HEK293 (cell line): Measurements from ENCODE around the gene DLG2.

Source experiments
- CTCF ChIA-PET: fragments of 350-600 bp; formaldehyde crosslinking; extraction: SDS; loops from one replicate; lab custom pipeline; 2021; ENCODE audit warnings: antibody characterized with exemption; lab: Yijun Ruan, JAX
- POLR2A ChIA-PET: fragments of 300-600 bp; formaldehyde crosslinking; extraction: SDS; loops from one replicate; lab custom pipeline; 2020; ENCODE audit warnings: antibody characterized with exemption, inconsistent platforms; lab: Yijun Ruan, JAX
- H3K27ac ChIP-seq: fragments of 200-500 bp; sonication (Bioruptor generic); 2 replicates; pipeline ENCODE4 v1.5.1; 2014; ENCODE audit warnings: low read depth, low read length, control low read depth, inconsistent platforms; ENCODE audit errors: extremely low read depth
- H3K36me3 ChIP-seq, 2 experiments: fragments of 200-500 bp in 1 of 2; sonication (Bioruptor generic) in 1 of 2; 1 replicate in 1 of 2; 2 replicates in 1 of 2; pipeline ENCODE4 v1.5.1; 2014 to 2017; ENCODE audit warnings: inconsistent platforms in 2 of 2, low read length in 2 of 2; ENCODE audit not compliant: control insufficient read depth in 2 of 2, insufficient read depth in 1 of 2
- H3K4me1 ChIP-seq: fragments of 200-500 bp; sonication (Bioruptor generic); 2 replicates; pipeline ENCODE4 v1.5.1; 2014; ENCODE audit warnings: mild to moderate bottlenecking, low read length, inconsistent platforms; ENCODE audit not compliant: control insufficient read depth, insufficient read depth
- H3K4me3 ChIP-seq: 2 replicates; pipeline ENCODE4 v1.5.1; 2011; ENCODE audit warnings: low read depth, mild to moderate bottlenecking, control low read depth, low read length, moderate library complexity
- H3K9me3 ChIP-seq: fragments of 200-500 bp; sonication (Bioruptor generic); 2 replicates; pipeline ENCODE4 v1.5.1; 2014; ENCODE audit warnings: low read depth, low read length, inconsistent platforms; ENCODE audit not compliant: control insufficient read depth, insufficient read depth
- GLI4 ChIP-seq: fragments of 450-650 bp; formaldehyde crosslinking; IDR thresholded peaks from 2 replicates; pipeline ENCODE4 v1.5.1; 2016; ENCODE audit warnings: missing biosample characterization, missing genetic modification characterization
- KLF9 ChIP-seq: fragments of 450-650 bp; formaldehyde crosslinking; IDR thresholded peaks from 2 replicates; pipeline ENCODE4 v1.5.1; 2016; ENCODE audit warnings: missing biosample characterization, missing genetic modification characterization, low read depth
- REPIN1 ChIP-seq: fragments of 450-650 bp; formaldehyde crosslinking; IDR thresholded peaks from 2 replicates; pipeline ENCODE4 v1.5.1; 2017; ENCODE audit warnings: missing biosample characterization, missing genetic modification characterization, low read depth
- SALL2 ChIP-seq: fragments of 450-650 bp; formaldehyde crosslinking; IDR thresholded peaks from 2 replicates; pipeline ENCODE4 v1.5.0; 2017; ENCODE audit warnings: missing biosample characterization, mild to moderate bottlenecking, missing genetic modification characterization, borderline replicate concordance
- SP7 ChIP-seq: fragments of 450-650 bp; formaldehyde crosslinking; IDR thresholded peaks from 2 replicates; pipeline ENCODE4 v1.5.1; 2016; ENCODE audit warnings: missing biosample characterization, missing genetic modification characterization
- ZBTB48 ChIP-seq: fragments of 450-650 bp; formaldehyde crosslinking; IDR thresholded peaks from 2 replicates; pipeline ENCODE4 v1.5.1; 2016; ENCODE audit warnings: missing biosample characterization, missing genetic modification characterization
- ZFP69B ChIP-seq: fragments of 450-650 bp; formaldehyde crosslinking; IDR thresholded peaks from 2 replicates; pipeline ENCODE4 v1.5.1; 2016; ENCODE audit warnings: missing biosample characterization, missing genetic modification characterization
- ZNF112 ChIP-seq: fragments of 450-650 bp; formaldehyde crosslinking; IDR thresholded peaks from 2 replicates; pipeline ENCODE4 v1.5.0; 2017; ENCODE audit warnings: missing biosample characterization, missing genetic modification characterization
- ZNF155 ChIP-seq: fragments of 450-650 bp; formaldehyde crosslinking; IDR thresholded peaks from 2 replicates; pipeline ENCODE4 v1.5.1; 2016; ENCODE audit warnings: missing biosample characterization, missing genetic modification characterization
- ZNF169 ChIP-seq: fragments of 450-650 bp; formaldehyde crosslinking; IDR thresholded peaks from 2 replicates; pipeline ENCODE4 v1.5.1; 2016; ENCODE audit warnings: missing biosample characterization, missing genetic modification characterization
- ZNF239 ChIP-seq: fragments of 450-650 bp; formaldehyde crosslinking; IDR thresholded peaks from 2 replicates; pipeline ENCODE4 v1.5.1; 2016; ENCODE audit warnings: missing biosample characterization, missing genetic modification characterization
- ZNF24 ChIP-seq: fragments of 450-650 bp; formaldehyde crosslinking; IDR thresholded peaks from 2 replicates; pipeline ENCODE4 v1.5.1; 2016; ENCODE audit warnings: missing biosample characterization, missing genetic modification characterization
- ZNF433 ChIP-seq: fragments of 450-650 bp; formaldehyde crosslinking; IDR thresholded peaks from 2 replicates; pipeline ENCODE4 v1.5.1; 2016; ENCODE audit warnings: missing biosample characterization, missing genetic modification characterization, low read depth
- ZNF501 ChIP-seq: fragments of 450-650 bp; formaldehyde crosslinking; IDR thresholded peaks from 2 replicates; pipeline ENCODE4 v1.5.1; 2016; ENCODE audit warnings: missing biosample characterization, missing genetic modification characterization
- ZNF560 ChIP-seq: fragments of 450-650 bp; formaldehyde crosslinking; IDR thresholded peaks from 2 replicates; pipeline ENCODE4 v1.5.1; 2017; ENCODE audit warnings: missing biosample characterization, missing genetic modification characterization, borderline replicate concordance
- ZNF600 ChIP-seq: fragments of 450-650 bp; formaldehyde crosslinking; IDR thresholded peaks from 2 replicates; pipeline ENCODE4 v1.5.1; 2016; ENCODE audit warnings: missing biosample characterization, missing genetic modification characterization
- ZNF624 ChIP-seq: fragments of 450-650 bp; formaldehyde crosslinking; IDR thresholded peaks from 2 replicates; pipeline ENCODE4 v1.5.1; 2017; ENCODE audit warnings: missing biosample characterization, missing genetic modification characterization
- ZXDB ChIP-seq: fragments of 450-650 bp; formaldehyde crosslinking; IDR thresholded peaks from 2 replicates; pipeline ENCODE4 v1.5.1; 2016; ENCODE audit warnings: missing biosample characterization, missing genetic modification characterization
- TF ChIP-seq, protein P1 (sequence below): fragments of 450-650 bp; formaldehyde crosslinking; IDR thresholded peaks from 2 replicates; pipeline ENCODE4 v1.5.1; 2016; ENCODE audit warnings: missing biosample characterization, missing genetic modification characterization, borderline replicate concordance
- TF ChIP-seq, protein P2 (sequence below): fragments of 450-650 bp; formaldehyde crosslinking; conservative IDR thresholded peaks from 2 replicates; pipeline ENCODE4 v1.5.1; 2016; ENCODE audit warnings: low read depth, missing biosample characterization, missing genetic modification characterization
- TF ChIP-seq, protein P3 (sequence below): fragments of 450-650 bp; formaldehyde crosslinking; IDR thresholded peaks from 2 replicates; pipeline ENCODE4 v1.5.1; 2017; ENCODE audit warnings: missing biosample characterization, missing genetic modification characterization
- TF ChIP-seq, protein P4 (sequence below): fragments of 450-650 bp; formaldehyde crosslinking; IDR thresholded peaks from 2 replicates; pipeline ENCODE4 v1.5.1; 2016; ENCODE audit warnings: missing biosample characterization, missing genetic modification characterization

Gene DLG2

DNA sequence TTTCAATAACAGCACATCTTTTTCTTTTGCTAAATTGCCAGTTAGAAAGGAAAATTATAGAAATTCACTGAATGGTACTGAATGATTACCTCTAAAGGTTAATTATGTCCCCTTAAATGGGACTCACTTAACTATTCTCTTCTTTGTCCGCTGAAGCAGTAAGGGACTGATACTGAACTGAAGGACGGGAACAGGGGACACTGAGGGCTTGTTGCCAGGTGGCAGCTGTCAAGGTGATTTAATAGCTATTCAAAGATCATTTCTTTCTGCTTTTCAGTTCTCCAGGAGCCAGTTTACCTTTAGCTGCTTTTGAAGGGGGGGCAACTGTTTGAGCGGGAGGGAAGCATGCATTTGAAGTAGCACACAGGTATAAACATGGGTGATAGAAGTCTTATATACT, 2015.5 kb downstream of the DLG2 start:
- no peak overlapping the region for H3K4me3 ChIP-seq
- H3K36me3 ChIP-seq, result no peaks in the 10 kb centered on the region
- TF ChIP-seq ZNF239 (tag by site-specific recombination) (no peak), ZNF155 (tag by site-specific recombination) (no peak), SP7 (no peak), ZNF433 (tag by site-specific recombination) (no peak), ZNF600 (tag by site-specific recombination) (no peak), ZNF624 (no peak), REPIN1 (tag by site-specific recombination) (no peak), ZXDB (tag by site-specific recombination) (no peak), ZNF169 (no peak), KLF9 (tag by site-specific recombination) (no peak), ZNF560 (tag by site-specific recombination) (no peak), GLI4 (tag by site-specific recombination) (no peak)
- TF ChIP-seq, protein P1, sequence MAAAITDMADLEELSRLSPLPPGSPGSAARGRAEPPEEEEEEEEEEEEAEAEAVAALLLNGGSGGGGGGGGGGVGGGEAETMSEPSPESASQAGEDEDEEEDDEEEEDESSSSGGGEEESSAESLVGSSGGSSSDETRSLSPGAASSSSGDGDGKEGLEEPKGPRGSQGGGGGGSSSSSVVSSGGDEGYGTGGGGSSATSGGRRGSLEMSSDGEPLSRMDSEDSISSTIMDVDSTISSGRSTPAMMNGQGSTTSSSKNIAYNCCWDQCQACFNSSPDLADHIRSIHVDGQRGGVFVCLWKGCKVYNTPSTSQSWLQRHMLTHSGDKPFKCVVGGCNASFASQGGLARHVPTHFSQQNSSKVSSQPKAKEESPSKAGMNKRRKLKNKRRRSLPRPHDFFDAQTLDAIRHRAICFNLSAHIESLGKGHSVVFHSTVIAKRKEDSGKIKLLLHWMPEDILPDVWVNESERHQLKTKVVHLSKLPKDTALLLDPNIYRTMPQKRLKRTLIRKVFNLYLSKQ (tag by site-specific recombination), result no peak
- TF ChIP-seq, protein P2, sequence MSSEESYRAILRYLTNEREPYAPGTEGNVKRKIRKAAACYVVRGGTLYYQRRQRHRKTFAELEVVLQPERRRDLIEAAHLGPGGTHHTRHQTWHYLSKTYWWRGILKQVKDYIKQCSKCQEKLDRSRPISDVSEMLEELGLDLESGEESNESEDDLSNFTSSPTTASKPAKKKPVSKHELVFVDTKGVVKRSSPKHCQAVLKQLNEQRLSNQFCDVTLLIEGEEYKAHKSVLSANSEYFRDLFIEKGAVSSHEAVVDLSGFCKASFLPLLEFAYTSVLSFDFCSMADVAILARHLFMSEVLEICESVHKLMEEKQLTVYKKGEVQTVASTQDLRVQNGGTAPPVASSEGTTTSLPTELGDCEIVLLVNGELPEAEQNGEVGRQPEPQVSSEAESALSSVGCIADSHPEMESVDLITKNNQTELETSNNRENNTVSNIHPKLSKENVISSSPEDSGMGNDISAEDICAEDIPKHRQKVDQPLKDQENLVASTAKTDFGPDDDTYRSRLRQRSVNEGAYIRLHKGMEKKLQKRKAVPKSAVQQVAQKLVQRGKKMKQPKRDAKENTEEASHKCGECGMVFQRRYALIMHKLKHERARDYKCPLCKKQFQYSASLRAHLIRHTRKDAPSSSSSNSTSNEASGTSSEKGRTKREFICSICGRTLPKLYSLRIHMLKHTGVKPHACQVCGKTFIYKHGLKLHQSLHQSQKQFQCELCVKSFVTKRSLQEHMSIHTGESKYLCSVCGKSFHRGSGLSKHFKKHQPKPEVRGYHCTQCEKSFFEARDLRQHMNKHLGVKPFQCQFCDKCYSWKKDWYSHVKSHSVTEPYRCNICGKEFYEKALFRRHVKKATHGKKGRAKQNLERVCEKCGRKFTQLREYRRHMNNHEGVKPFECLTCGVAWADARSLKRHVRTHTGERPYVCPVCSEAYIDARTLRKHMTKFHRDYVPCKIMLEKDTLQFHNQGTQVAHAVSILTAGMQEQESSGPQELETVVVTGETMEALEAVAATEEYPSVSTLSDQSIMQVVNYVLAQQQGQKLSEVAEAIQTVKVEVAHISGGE, result no peak
- TF ChIP-seq, protein P3, sequence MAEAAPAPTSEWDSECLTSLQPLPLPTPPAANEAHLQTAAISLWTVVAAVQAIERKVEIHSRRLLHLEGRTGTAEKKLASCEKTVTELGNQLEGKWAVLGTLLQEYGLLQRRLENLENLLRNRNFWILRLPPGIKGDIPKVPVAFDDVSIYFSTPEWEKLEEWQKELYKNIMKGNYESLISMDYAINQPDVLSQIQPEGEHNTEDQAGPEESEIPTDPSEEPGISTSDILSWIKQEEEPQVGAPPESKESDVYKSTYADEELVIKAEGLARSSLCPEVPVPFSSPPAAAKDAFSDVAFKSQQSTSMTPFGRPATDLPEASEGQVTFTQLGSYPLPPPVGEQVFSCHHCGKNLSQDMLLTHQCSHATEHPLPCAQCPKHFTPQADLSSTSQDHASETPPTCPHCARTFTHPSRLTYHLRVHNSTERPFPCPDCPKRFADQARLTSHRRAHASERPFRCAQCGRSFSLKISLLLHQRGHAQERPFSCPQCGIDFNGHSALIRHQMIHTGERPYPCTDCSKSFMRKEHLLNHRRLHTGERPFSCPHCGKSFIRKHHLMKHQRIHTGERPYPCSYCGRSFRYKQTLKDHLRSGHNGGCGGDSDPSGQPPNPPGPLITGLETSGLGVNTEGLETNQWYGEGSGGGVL (tag by site-specific recombination), result no peak
- TF ChIP-seq, protein P4, sequence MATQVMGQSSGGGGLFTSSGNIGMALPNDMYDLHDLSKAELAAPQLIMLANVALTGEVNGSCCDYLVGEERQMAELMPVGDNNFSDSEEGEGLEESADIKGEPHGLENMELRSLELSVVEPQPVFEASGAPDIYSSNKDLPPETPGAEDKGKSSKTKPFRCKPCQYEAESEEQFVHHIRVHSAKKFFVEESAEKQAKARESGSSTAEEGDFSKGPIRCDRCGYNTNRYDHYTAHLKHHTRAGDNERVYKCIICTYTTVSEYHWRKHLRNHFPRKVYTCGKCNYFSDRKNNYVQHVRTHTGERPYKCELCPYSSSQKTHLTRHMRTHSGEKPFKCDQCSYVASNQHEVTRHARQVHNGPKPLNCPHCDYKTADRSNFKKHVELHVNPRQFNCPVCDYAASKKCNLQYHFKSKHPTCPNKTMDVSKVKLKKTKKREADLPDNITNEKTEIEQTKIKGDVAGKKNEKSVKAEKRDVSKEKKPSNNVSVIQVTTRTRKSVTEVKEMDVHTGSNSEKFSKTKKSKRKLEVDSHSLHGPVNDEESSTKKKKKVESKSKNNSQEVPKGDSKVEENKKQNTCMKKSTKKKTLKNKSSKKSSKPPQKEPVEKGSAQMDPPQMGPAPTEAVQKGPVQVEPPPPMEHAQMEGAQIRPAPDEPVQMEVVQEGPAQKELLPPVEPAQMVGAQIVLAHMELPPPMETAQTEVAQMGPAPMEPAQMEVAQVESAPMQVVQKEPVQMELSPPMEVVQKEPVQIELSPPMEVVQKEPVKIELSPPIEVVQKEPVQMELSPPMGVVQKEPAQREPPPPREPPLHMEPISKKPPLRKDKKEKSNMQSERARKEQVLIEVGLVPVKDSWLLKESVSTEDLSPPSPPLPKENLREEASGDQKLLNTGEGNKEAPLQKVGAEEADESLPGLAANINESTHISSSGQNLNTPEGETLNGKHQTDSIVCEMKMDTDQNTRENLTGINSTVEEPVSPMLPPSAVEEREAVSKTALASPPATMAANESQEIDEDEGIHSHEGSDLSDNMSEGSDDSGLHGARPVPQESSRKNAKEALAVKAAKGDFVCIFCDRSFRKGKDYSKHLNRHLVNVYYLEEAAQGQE, result no peak
- TF ChIP-seq, all 188 proteins: peak for 0
- no peaks in the 10 kb centered on the region for H3K4me1 ChIP-seq
- CTCF ChIA-PET, result no interaction called here
- no peak overlapping the region for H3K27ac ChIP-seq
- POLR2A ChIA-PET, result no interaction called here
- H3K9me3 ChIP-seq, result no peaks in the 10 kb centered on the region

DNA sequence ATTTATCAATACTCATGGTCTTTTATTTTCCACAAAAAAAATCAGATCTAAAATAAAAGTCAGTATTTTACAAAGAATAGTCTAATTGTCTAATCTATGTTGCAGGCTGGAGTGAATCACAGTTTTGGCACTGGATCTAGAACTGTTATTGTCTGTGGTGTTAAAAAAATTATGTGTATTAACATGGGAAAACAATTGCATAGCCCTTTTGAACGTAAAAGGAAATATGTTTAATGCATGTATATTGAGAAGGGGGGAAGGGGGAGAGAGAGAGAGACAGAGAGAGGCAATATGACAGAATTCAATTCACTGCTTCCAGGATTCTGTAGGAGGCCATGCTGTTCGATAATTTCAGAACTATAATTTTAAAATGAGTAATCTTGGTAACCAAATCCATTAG, 2016.1 kb downstream of the DLG2 start:
- POLR2A ChIA-PET, result no interaction called here
- H3K4me1 ChIP-seq, result no peaks in the 10 kb centered on the region
- H3K4me3 ChIP-seq, result no peak overlapping the region
- H3K9me3 ChIP-seq, result no peaks in the 10 kb centered on the region
- CTCF ChIA-PET, result no interaction called here
- no peaks in the 10 kb centered on the region for H3K36me3 ChIP-seq
- H3K27ac ChIP-seq, result no peak overlapping the region
- TF ChIP-seq ZNF24 (tag by site-specific recombination), result no peak
- no peak for TF ChIP-seq ZNF112 (tag by site-specific recombination)
- no peak for TF ChIP-seq SALL2 (tag by site-specific recombination)
- no peak for TF ChIP-seq ZFP69B (tag by site-specific recombination)
- TF ChIP-seq ZBTB48 (tag by site-specific recombination), result no peak
- TF ChIP-seq ZNF501 (tag by site-specific recombination), result no peak
